DND-41 (cell line): ENCODE results near the gene OBP2B.
"Not testable (repeated sequence)": the region's sequence is repeated elsewhere in the genome, so short reads cannot be mapped to it uniquely, and the experiment has no call there.

Experiments
- ATAC-seq: fragments of 200-7000 bp; cut with Tn5 transposase; 3 replicates; pipeline ENCODE4 v1.9.1; 2021; ENCODE audit warnings: low read depth; ENCODE audit not compliant: insufficient read depth
- DNase-seq: peaks from one replicate; pipeline ENCODE4 v3.0.0-alpha.2; 2020
- H2AFZ ChIP-seq: 2 replicates; pipeline ENCODE4 v1.6.0; 2012; ENCODE audit warnings: low read depth, low read length
- H3K27ac ChIP-seq: 2 replicates; pipeline ENCODE4 v1.5.1; 2012; ENCODE audit warnings: low read length, inconsistent platforms
- H3K27me3 ChIP-seq: fragments of 200-600 bp; sonication (generic); 2 replicates; pipeline ENCODE4 v1.6.0; 2012; ENCODE audit warnings: low read length, mild to moderate bottlenecking, inconsistent platforms; ENCODE audit not compliant: insufficient read depth, poor library complexity
- H3K36me3 ChIP-seq: 2 replicates; pipeline ENCODE4 v1.5.1; 2012; ENCODE audit warnings: low read length, inconsistent platforms; ENCODE audit not compliant: insufficient read depth
- H3K4me1 ChIP-seq: 2 replicates; pipeline ENCODE4 v1.5.1; 2012; ENCODE audit warnings: mild to moderate bottlenecking, low read length; ENCODE audit not compliant: insufficient read depth
- H3K4me2 ChIP-seq: 2 replicates; pipeline ENCODE4 v1.6.0; 2012; ENCODE audit warnings: mild to moderate bottlenecking, moderate library complexity, low read length, inconsistent platforms; ENCODE audit not compliant: insufficient read depth
- H3K4me3 ChIP-seq, 2 experiments: fragments of 200-600 bp in 1 of 2; shearing (Covaris generic) in 1 of 2; 2 replicates each; pipeline ENCODE4 v1.5.1; 2012 to 2016; ENCODE audit warnings: inconsistent platforms in 2 of 2, low read length in 2 of 2, mild to moderate bottlenecking in 2 of 2, low read depth in 1 of 2, moderate library complexity in 1 of 2
- H3K79me2 ChIP-seq: 2 replicates; pipeline ENCODE4 v1.6.0; 2012; ENCODE audit warnings: low read length, inconsistent platforms; ENCODE audit not compliant: insufficient read depth
- H3K9ac ChIP-seq: 2 replicates; pipeline ENCODE4 v1.6.0; 2012; ENCODE audit warnings: low read depth, mild to moderate bottlenecking, inconsistent platforms, low read length, moderate library complexity
- H3K9me3 ChIP-seq: 2 replicates; pipeline ENCODE4 v1.5.1; 2012; ENCODE audit warnings: low read length, moderate library complexity, mild to moderate bottlenecking, inconsistent platforms; ENCODE audit not compliant: insufficient read depth, severe bottlenecking
- H4K20me1 ChIP-seq: 2 replicates; pipeline ENCODE4 v1.6.0; 2012; ENCODE audit warnings: low read length; ENCODE audit not compliant: insufficient read depth
- EZH2 ChIP-seq: IDR thresholded peaks from 3 replicates; pipeline ENCODE4 v1.6.1; 2012; ENCODE audit warnings: borderline replicate concordance, low read depth, mild to moderate bottlenecking, moderate library complexity, low read length, inconsistent platforms; ENCODE audit not compliant: severe bottlenecking
- TF ChIP-seq, protein P1 (sequence below): IDR thresholded peaks from 2 replicates; pipeline ENCODE4 v1.5.1; 2012; ENCODE audit warnings: borderline replicate concordance, low read length, moderate library complexity, mild to moderate bottlenecking; ENCODE audit not compliant: poor library complexity, severe bottlenecking; ENCODE audit errors: extremely low read depth

The OBP2B gene

DNA sequence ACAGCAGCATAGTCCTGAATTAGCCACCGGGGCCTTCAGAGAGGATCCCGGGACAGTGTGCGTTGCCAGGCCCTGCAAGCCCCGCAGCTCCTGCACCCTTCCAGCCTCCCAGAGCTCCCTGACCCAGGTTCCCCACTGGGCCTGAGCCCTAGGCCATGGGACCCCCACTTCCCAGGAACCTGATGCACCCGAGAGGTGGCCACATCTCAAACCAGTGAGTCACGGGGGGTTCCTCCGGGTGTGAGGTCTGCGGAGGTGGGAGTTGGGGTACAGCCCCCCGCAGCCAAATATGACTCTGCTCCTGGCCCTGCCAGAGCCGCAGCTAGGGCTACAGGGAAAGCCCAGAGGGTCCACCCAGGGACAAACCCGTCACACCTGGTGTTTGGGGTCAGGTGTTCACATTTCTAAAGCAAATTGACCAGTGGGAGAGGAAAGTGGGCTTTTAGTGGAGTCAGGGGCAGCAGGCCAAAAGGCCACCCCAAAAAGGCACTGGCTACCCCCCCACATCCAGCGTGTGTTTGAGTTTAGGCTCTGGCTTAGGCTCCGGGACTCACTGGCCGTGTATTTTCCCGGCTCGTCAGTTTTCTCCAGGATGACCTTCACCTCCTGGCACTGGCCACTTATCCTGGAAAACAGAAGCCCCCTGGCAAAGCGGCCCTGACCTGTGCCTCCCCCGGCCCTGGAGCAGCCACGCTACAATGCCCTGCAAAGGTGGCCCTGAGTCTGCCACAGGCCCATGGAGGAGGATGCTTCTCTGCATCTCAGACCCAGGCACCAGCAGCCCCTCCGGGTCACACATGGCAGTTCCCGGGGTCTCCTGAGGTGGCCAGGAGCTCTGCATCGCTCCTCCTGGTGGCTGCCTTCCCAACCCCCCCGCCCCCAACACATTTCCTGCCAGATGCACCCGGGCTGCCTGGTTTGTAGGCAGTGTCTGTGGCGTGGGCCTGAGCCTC, 17.4 kb upstream of the OBP2B start:
- no peak overlapping the region for H3K4me3 ChIP-seq
- H3K27me3 ChIP-seq: no peaks in the 10 kb centered on the region
- ATAC-seq (no peak), DNase-seq (no peak)
- H3K9ac ChIP-seq: no peak overlapping the region
- H3K36me3 ChIP-seq: no peaks in the 10 kb centered on the region
- no peaks in the 10 kb centered on the region for H4K20me1 ChIP-seq
- H3K4me1 ChIP-seq: no peaks in the 10 kb centered on the region
- no peak overlapping the region for H3K27ac ChIP-seq
- no peak overlapping the region for H3K4me2 ChIP-seq
- H2AFZ ChIP-seq: no peak overlapping the region
- H3K9me3 ChIP-seq: no peaks in the 10 kb centered on the region
- H3K79me2 ChIP-seq: no peaks in the 10 kb centered on the region
- TF ChIP-seq EZH2: no peak
- TF ChIP-seq, protein P1, sequence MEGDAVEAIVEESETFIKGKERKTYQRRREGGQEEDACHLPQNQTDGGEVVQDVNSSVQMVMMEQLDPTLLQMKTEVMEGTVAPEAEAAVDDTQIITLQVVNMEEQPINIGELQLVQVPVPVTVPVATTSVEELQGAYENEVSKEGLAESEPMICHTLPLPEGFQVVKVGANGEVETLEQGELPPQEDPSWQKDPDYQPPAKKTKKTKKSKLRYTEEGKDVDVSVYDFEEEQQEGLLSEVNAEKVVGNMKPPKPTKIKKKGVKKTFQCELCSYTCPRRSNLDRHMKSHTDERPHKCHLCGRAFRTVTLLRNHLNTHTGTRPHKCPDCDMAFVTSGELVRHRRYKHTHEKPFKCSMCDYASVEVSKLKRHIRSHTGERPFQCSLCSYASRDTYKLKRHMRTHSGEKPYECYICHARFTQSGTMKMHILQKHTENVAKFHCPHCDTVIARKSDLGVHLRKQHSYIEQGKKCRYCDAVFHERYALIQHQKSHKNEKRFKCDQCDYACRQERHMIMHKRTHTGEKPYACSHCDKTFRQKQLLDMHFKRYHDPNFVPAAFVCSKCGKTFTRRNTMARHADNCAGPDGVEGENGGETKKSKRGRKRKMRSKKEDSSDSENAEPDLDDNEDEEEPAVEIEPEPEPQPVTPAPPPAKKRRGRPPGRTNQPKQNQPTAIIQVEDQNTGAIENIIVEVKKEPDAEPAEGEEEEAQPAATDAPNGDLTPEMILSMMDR: no peak

DNA sequence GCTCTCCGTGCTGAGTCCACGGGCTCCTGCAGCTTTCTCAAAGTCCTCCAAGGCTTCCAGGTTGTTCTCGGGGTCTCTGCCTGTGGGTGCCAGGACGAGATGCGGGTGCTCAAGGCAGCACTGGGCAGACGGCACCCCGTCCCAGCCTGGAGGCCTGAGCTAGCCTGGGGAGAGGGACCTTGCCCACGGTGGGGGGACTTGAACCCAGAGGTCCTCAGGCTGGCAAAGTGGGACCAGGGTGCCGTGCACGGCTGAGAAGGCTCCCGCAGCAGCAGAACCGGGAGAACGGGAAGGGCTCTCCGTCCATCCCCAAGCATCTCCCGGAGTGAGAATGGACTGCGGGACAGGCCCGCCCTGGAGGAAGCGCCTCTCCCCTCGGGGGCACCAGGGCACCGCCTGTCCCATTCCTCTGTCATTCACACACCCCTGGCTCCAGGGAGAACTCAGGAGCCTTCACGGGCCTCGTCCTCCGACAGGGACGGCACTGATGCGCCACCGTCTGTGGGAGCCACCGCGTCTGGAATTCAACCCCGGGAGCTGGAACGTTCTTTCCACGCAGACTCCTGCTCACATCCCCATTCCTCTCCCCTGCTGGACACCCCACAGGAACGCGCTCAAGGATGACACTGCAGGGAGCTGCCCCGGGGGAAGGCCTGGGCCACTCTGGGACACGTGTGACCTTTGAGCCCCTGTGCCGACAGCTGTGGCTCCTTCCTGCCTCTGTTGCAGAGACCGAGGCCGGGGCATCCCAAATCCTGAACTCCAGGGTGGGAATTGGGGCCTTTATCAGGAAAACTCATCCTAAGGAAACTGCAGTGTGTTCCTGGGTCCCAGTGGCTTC, 16.3 kb upstream of the OBP2B start:
- DNase-seq: no peak
- no peaks in the 10 kb centered on the region for H3K9me3 ChIP-seq
- H3K36me3 ChIP-seq: no peaks in the 10 kb centered on the region
- no peak overlapping the region for H3K4me3 ChIP-seq
- ATAC-seq: no peak
- no peak overlapping the region for H3K9ac ChIP-seq
- no peaks in the 10 kb centered on the region for H3K4me1 ChIP-seq
- H3K4me2 ChIP-seq: no peak overlapping the region
- no peak for TF ChIP-seq EZH2
- no peak overlapping the region for H3K27ac ChIP-seq
- H4K20me1 ChIP-seq: no peaks in the 10 kb centered on the region
- H3K27me3 ChIP-seq: no peaks in the 10 kb centered on the region
- no peak overlapping the region for H2AFZ ChIP-seq
- H3K79me2 ChIP-seq: no peaks in the 10 kb centered on the region

DNA sequence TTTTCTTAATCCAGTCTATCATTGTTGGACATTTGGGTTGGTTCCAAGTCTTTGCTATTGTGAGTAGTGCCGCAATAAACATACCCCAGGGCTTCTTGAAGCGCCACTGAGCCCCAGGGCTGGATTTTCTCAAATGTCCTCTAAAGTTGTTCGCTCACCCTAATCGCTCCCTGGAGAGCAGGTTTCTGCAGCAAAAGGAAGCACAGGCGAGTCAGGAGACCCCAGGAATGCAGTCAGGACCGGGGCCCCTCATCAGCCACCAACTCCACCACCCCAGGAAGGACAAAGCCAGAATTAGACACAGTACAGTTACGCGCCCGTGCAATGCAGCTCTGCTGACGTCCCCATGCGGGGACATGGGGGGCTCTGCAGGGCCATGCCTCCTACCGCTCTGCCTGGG, 15.7 kb upstream of the OBP2B start:
- Histone ChIP-seq H3K79me2 (no peaks in the 10 kb centered on the region), H2AFZ (no peak overlapping the region)
- DNase-seq: no peak

DNA sequence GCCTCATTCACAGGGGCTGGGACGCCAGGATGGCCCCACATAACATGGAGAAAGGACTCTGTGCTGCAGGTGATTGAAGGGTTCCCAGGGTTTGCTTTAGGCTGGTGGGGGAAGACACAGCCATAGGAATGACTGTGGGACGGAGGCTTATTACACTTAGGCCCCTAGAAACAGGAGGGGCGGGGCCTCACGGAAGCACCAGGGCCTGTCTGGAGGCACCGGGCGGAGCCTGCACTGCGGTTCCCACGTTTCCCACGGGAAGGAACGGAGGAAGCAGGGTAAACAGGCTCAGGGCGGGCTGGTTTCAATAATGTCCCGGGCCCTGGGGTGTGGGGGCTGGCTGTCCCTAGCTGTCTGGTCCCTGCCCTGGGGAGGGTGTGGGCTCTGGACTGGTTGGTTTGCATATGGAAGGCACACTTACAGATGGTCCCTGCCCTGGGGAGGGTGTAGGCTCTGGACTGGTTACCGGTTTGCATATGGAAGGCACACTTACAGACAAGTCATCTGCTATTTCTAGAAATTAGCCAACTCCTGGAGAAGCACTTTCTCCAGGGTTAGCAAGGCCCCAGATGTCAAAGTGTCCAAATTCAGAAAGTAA, 14.2 kb upstream of the OBP2B start:
- H3K27me3 ChIP-seq, H3K79me2 ChIP-seq, H3K4me1 ChIP-seq, H3K9me3 ChIP-seq, H3K4me3 ChIP-seq, ATAC-seq, H3K36me3 ChIP-seq, H3K4me2 ChIP-seq, H4K20me1 ChIP-seq, H3K9ac ChIP-seq, H2AFZ ChIP-seq, DNase-seq, H3K27ac ChIP-seq: not testable (repeated sequence)

More for the DNA sequence above, 15.7 kb upstream of the OBP2B start:
- no peak overlapping the region for H3K4me3 ChIP-seq
- H3K36me3 ChIP-seq: no peaks in the 10 kb centered on the region
- no peak overlapping the region for H3K27ac ChIP-seq
- H3K9me3 ChIP-seq: no peaks in the 10 kb centered on the region
- H3K9ac ChIP-seq: no peak overlapping the region
- H4K20me1 ChIP-seq: no peaks in the 10 kb centered on the region
- no peak for TF ChIP-seq EZH2
- TF ChIP-seq, protein P1: no peak
- no peaks in the 10 kb centered on the region for H3K4me1 ChIP-seq
- no peak for ATAC-seq
- no peaks in the 10 kb centered on the region for H3K27me3 ChIP-seq
- H3K4me2 ChIP-seq: no peak overlapping the region

DNA sequence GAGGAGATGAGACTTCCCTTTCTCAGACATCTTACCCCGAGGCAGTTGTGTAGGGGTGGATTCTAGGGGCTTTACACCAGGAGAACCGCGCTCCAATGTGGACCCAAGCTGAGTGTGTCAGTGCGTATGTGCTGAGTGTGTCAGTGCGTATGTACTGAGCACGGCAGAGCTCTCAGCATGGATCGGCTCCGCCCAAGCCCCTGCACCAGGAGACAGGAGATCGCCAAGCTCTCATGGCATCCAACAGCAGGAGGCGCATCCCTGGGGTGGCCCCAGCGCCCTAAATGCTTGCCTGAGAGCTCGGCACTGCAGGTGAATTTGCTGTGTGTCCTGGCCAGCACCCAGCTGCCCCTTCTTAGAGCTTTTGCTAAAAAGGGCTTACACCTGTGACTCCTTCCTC, 12.9 kb upstream of the OBP2B start:
- not testable (repeated sequence) for H3K36me3 ChIP-seq, ATAC-seq, H3K27ac ChIP-seq, H3K4me3 ChIP-seq, H3K4me1 ChIP-seq, H3K9me3 ChIP-seq, H2AFZ ChIP-seq, H3K4me2 ChIP-seq, H3K9ac ChIP-seq, H3K79me2 ChIP-seq, DNase-seq, H3K27me3 ChIP-seq, H4K20me1 ChIP-seq
